Calu3 (cell line): ENCODE results near the gene ERGIC1. TPM values are rescaled to one million over a fixed set of nuclear protein-coding genes. Genes with fewer than 3 reads are reported as not detected.

Source experiments
- BruUV-seq: library from RNA; stranded (reverse); fragments of 400-500 nt; replicated peaks from 2 replicates; lab custom pipeline; 2021; lab: Mats Ljungman, UMichigan
- CTCF ChIA-PET: fragments of 300-600 bp; sonication (Branson Sonifier 250); formaldehyde crosslinking; loops from one replicate; lab custom pipeline; 2022; ENCODE audit warnings: antibody characterized with exemption; lab: Charles Lee
- DNase-seq: peaks from one replicate; pipeline ENCODE4 v3.0.0; 2022
- H3K27ac Mint-ChIP-seq: one replicate; pipeline ENCODE4 v1.8.0; 2022; ENCODE audit warnings: mixed read lengths; ENCODE audit not compliant: unreplicated experiment
- H3K27me3 Mint-ChIP-seq: one replicate; pipeline ENCODE4 v1.8.0; 2022; ENCODE audit warnings: mixed read lengths; ENCODE audit not compliant: unreplicated experiment
- H3K36me3 Mint-ChIP-seq: one replicate; pipeline ENCODE4 v1.8.0; 2022; ENCODE audit warnings: mild to moderate bottlenecking, moderate library complexity, mixed read lengths; ENCODE audit not compliant: insufficient read depth, unreplicated experiment
- H3K4me1 Mint-ChIP-seq: one replicate; pipeline ENCODE4 v1.8.0; 2022; ENCODE audit warnings: mild to moderate bottlenecking, low read depth, mixed read lengths; ENCODE audit not compliant: unreplicated experiment
- H3K4me3 Mint-ChIP-seq: one replicate; pipeline ENCODE4 v1.8.0; 2022; ENCODE audit warnings: mild to moderate bottlenecking, low read depth, moderate library complexity, mixed read lengths; ENCODE audit not compliant: unreplicated experiment
- H3K9me3 Mint-ChIP-seq: one replicate; pipeline ENCODE4 v1.8.0; 2022; ENCODE audit warnings: low read depth, mixed read lengths; ENCODE audit not compliant: unreplicated experiment
- CTCF ChIP-seq: fragments of 200-600 bp; IDR thresholded peaks from one replicate; pipeline ENCODE4 v1.8.0; 2022; ENCODE audit warnings: antibody characterized with exemption; ENCODE audit not compliant: unreplicated experiment
- intact Hi-C: fragments of 100-400 bp; cut with micrococcal nuclease; formaldehyde crosslinking; loops from one replicate; pipeline ENCODE4 v1.10.0; 2022; ENCODE audit not compliant: unreplicated experiment
- total RNA-seq: library from RNA; stranded (reverse); gene quantifications from 2 replicates; pipeline ENCODE4 v1.2.3, GENCODE V29; 2022

The ERGIC1 gene
- total RNA-seq, 1 experiment from 2014 or later = 235 TPM

DNA sequence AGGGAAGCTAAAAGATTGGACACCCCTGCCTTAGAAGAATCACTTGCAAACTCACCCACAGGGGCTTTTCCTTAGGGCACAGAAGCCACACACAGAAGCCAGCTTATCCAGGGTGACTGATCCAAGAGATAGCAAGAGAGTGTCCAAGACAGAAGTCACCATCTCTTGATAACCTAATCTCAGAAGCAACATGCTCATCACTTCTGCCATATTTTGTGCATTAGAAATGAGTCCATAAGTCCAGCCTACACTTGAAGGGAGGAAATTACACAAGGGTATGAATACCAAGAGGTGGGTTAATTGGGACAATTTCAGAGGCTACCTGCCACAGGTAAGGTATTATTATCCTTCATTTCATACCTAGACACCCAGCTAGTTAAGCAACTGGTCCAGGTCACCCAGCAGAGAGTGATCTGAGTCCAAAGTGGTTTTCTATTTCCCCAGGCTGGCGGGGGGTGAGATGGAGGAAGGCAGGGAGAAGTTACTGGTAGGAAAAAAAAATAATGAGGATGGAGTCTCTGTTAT is 3.7 kb upstream of the ERGIC1 start:
- no peaks in the 10 kb centered on the region for H3K27me3 Mint-ChIP-seq
- DNase-seq = no peak
- intact Hi-C loops = loop anchor here (10.0 kb wide), 1 partner anchor 74 kb away; no protein-coding TSS in a partner anchor
- no peak overlapping the region for H3K27ac Mint-ChIP-seq
- BruUV-seq = no TSS peak
- peaks cover 14% of the 10 kb centered on the region for H3K4me1 Mint-ChIP-seq
- no peak for TF ChIP-seq CTCF
- peaks cover 21% of the 10 kb centered on the region for H3K36me3 Mint-ChIP-seq
- peaks cover 5% of the 10 kb centered on the region for H3K9me3 Mint-ChIP-seq
- H3K4me3 Mint-ChIP-seq = no peak overlapping the region
- CTCF ChIA-PET = interaction anchor here (0.6 to 0.7 kb wide), 2 partner anchors 16 to 82 kb away, joined by 3 to 5 read pairs; no protein-coding TSS in a partner anchor

DNA sequence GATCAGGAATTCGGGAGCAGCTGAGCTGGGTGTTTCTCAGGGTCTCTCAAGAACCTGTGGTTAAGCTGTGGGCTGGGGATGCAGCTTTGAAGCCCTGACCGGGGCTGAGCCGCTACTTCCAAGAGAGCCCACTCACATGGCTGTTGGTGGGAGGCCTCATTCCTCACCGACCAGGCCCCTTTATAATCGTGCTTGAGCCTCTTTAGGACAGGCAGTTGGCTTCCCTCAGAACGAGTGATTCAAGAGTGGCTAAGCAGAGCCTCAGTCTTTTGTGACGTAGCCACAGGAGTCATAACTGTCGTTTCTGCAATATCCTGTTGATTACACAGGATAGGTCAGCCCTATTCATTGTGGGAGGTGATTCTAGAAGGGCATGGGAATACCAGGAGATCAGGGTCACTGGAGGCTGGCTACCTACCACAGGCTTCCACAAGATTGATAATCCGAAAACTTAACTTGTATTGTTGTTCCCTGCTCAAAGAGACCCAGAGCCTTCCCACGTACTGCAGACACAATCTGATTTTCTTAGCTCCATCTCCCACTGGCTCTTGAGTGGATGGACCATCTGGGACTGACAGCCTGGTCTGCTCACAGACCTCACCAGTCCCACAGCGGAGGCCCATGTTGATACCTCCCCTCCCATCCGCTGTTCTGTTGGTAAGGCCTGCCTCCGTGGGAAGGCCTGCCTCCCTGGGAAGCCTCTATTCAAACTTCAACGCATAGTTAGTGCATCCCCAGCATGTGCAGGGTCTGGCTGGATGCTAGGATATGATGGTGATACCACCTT is 3.0 kb upstream of the ERGIC1 start:
- intact Hi-C loops = loop anchor here (10.0 kb wide), 1 partner anchor 74 kb away; no protein-coding TSS in a partner anchor
- Mint-ChIP-seq H3K27me3 (no peaks in the 10 kb centered on the region), H3K4me1 (peaks cover 19% of the 10 kb centered on the region), H3K27ac (no peak overlapping the region), H3K36me3 (peaks cover 27% of the 10 kb centered on the region), H3K4me3 (no peak overlapping the region), H3K9me3 (no peaks in the 10 kb centered on the region)
- CTCF ChIA-PET = interaction anchor here (0.6 to 1.3 kb wide), 3 partner anchors 23 to 380 kb away, joined by 3 to 5 read pairs (median 5); no protein-coding TSS in a partner anchor
- BruUV-seq = no TSS peak
- DNase-seq = no peak
- no peak for TF ChIP-seq CTCF

GRCh38 chr5:172832383-172833315 is 1.4 kb upstream of the ERGIC1 start:
- BruUV-seq = no TSS peak
- Mint-ChIP-seq H3K4me1 (peaks cover 33% of the 10 kb centered on the region), H3K27ac (no peak overlapping the region), H3K4me3 (peak overlapping the region; percentile 79), H3K36me3 (peaks cover 31% of the 10 kb centered on the region), H3K9me3 (no peaks in the 10 kb centered on the region), H3K27me3 (no peaks in the 10 kb centered on the region)
- intact Hi-C loops = loop anchor here (10.0 kb wide), 1 partner anchor 72 kb away; no protein-coding TSS in a partner anchor
- CTCF ChIA-PET = no interaction called here
- DNase-seq = no peak
- no peak for TF ChIP-seq CTCF

GRCh38 chr5:172833372-172833685 is 722 bp upstream of the ERGIC1 start:
- Mint-ChIP-seq H3K27me3 (no peaks in the 10 kb centered on the region), H3K4me3 (peak overlapping the region; percentile 79), H3K36me3 (peaks cover 31% of the 10 kb centered on the region), H3K4me1 (peaks cover 35% of the 10 kb centered on the region), H3K27ac (peak overlapping the region; percentile 66), H3K9me3 (no peaks in the 10 kb centered on the region)
- DNase-seq = no peak
- CTCF ChIA-PET = interaction anchor here (0.5 kb wide), 1 partner anchor 62 kb away, joined by 3 read pairs; the partner anchor contains the start of gene DUSP1
- no peak for TF ChIP-seq CTCF
- intact Hi-C loops = loop anchor here (10.0 kb wide), 1 partner anchor 71 kb away; no protein-coding TSS in a partner anchor
- BruUV-seq = no TSS peak
